ENCODE results near the gene ELP4.

DNA sequence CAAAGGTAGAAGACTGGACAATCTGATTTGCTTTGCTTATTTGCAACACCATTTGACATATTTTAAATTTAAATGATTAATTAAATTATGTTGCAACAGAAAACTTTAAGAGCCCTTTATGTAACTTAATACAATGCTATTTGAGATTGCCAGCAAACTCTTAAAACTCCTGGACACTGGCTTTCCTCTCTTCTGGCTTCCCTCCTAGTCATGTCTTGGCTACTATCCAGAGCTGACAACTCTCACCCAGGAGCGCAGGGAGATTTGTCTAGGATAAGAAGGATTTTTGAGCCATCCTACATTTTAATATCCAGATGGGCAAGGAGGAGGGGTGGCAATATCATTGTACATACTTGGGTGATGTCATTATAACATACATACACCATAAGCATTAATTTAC lies 134.3 kb downstream of the ELP4 start:
- TF ChIP-seq, protein P1, sequence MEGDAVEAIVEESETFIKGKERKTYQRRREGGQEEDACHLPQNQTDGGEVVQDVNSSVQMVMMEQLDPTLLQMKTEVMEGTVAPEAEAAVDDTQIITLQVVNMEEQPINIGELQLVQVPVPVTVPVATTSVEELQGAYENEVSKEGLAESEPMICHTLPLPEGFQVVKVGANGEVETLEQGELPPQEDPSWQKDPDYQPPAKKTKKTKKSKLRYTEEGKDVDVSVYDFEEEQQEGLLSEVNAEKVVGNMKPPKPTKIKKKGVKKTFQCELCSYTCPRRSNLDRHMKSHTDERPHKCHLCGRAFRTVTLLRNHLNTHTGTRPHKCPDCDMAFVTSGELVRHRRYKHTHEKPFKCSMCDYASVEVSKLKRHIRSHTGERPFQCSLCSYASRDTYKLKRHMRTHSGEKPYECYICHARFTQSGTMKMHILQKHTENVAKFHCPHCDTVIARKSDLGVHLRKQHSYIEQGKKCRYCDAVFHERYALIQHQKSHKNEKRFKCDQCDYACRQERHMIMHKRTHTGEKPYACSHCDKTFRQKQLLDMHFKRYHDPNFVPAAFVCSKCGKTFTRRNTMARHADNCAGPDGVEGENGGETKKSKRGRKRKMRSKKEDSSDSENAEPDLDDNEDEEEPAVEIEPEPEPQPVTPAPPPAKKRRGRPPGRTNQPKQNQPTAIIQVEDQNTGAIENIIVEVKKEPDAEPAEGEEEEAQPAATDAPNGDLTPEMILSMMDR (IDR thresholded peaks at IDR 0.05): no peak
- TF ChIP-seq POLR2A (IDR thresholded peaks at IDR 0.05): no peak
